Thyroid gland (tissue), 4 donors: Measurements from ENCODE around the gene LSM14B.

Source experiments
- CTCF ChIP-seq, 6 experiments: fragments of 200-600 bp in 3 of 6; fragments of 450-650 bp in 3 of 6; sonication (generic) in 3 of 6; IDR thresholded peaks; one replicate each; pipeline ENCODE4 v1.5.1; 2016 to 2019; ENCODE audit warnings: antibody characterized with exemption in 6 of 6, mild to moderate bottlenecking in 2 of 6, inconsistent platforms in 1 of 6, moderate library complexity in 1 of 6
- POLR2A ChIP-seq, 2 donors: fragments of 450-650 bp; IDR thresholded peaks; one replicate each; pipeline ENCODE4 v1.6.1; 2017; ENCODE audit warnings: antibody characterized with exemption in 2 of 2, mild to moderate bottlenecking in 2 of 2, moderate library complexity in 1 of 2

DNA sequence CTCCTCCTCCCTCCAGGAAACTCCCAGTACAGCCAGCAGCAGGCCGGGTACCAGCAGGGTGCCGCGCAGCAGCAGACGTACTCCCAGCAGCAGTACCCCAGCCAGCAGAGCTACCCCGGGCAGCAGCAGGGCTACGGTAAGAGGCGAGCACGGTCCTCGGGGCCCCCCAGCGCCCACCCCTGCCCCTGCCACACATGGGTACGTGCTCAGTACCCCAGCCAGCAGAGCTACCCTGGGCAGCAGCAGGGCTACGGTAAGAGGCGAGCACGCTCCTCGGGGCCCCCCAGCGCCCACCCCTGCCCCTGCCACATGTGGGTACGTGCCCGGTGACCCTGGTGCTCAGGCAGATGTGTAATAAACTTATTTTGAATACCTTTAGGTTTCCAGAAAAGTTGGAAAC lies 50.4 kb downstream of the LSM14B start:
- TF ChIP-seq POLR2A (IDR thresholded peaks at IDR 0.05) (no peak), CTCF (IDR thresholded peaks at IDR 0.05) (no peak)
